HepG2 (cell line): ENCODE measurements around the gene ZMAT2. TPM values are rescaled to one million over a fixed set of nuclear protein-coding genes. Genes with fewer than 3 reads are reported as not detected.
A peak's percentile ranks its signal among the peaks of the same experiment; 100 is the strongest.

Experiments used
- ESRRA ChIP-seq: sonication (generic); formaldehyde crosslinking; IDR thresholded peaks from 2 replicates; pipeline ENCODE4 v1.5.1; 2020; ENCODE audit warnings: mild to moderate bottlenecking, low read depth, missing genetic modification reagents
- GPBP1L1 ChIP-seq: sonication (generic); formaldehyde crosslinking; IDR thresholded peaks from 2 replicates; pipeline ENCODE4 v1.5.0; 2020; ENCODE audit warnings: mild to moderate bottlenecking, missing genetic modification reagents
- HIVEP1 ChIP-seq: sonication (generic); formaldehyde crosslinking; IDR thresholded peaks from 2 replicates; pipeline ENCODE4 v1.4.0; 2020; ENCODE audit warnings: mild to moderate bottlenecking, missing genetic modification reagents
- SNAPC4 ChIP-seq: sonication (generic); formaldehyde crosslinking; IDR thresholded peaks from 2 replicates; pipeline ENCODE4 v1.4.0; 2020; ENCODE audit warnings: mild to moderate bottlenecking, missing genetic modification reagents
- TRAFD1 ChIP-seq: sonication (generic); formaldehyde crosslinking; IDR thresholded peaks from 2 replicates; pipeline ENCODE4 v1.5.1; 2020; ENCODE audit warnings: missing genetic modification reagents, mild to moderate bottlenecking, borderline replicate concordance
- ZHX2 ChIP-seq, 2 experiments: sonication (generic) in 1 of 2; formaldehyde crosslinking in 1 of 2; IDR thresholded peaks; 2 replicates each; pipeline versions ENCODE4 v1.6.1 to v1.9.0; 2014 to 2022; ENCODE audit warnings: antibody characterized with exemption in 1 of 2, borderline replicate concordance in 1 of 2, inconsistent platforms in 1 of 2, low read depth in 1 of 2, missing genetic modification reagents in 1 of 2
- ZNF17 ChIP-seq: sonication (generic); formaldehyde crosslinking; IDR thresholded peaks from 2 replicates; pipeline ENCODE4 v1.5.0; 2020; ENCODE audit warnings: mild to moderate bottlenecking, missing genetic modification reagents
- ZNF629 ChIP-seq: sonication (generic); formaldehyde crosslinking; conservative IDR thresholded peaks from 2 replicates; pipeline ENCODE4 v1.5.0; 2020; ENCODE audit warnings: missing genetic modification reagents
- polyA plus RNA-seq, 8 experiments: library from polyadenylated mRNA; depleted of rRNA in 3 of 8; stranded (reverse) in 7 of 8; unstranded in 1 of 8; fragments of >200 nt; fragmentation: Illumina TruSeq in 4 of 8; extraction: Trizol in 4 of 8; gene quantifications; 2 replicates each; pipeline versions ENCODE4 v1.2.1 to v1.2.3, GENCODE V29; 2011 to 2016; ENCODE audit warnings: low read depth in 4 of 8, missing spikeins in 1 of 8, mixed read lengths in 1 of 8; ENCODE audit not compliant: insufficient read depth in 1 of 8
- total RNA-seq, 5 experiments: library from RNA; depleted of rRNA; stranded (reverse); fragments of >200 nt; fragmentation: Illumina TruSeq; extraction: Trizol; gene quantifications; 2 replicates each; pipeline ENCODE4 v1.2.3, GENCODE V29; 2016; ENCODE audit warnings: low read depth in 1 of 5

Gene ZMAT2
- total and polyA plus RNA-seq, 2 of the 13 experiments (the other 11 are each of a cell fraction or from before 2014, with no cell fraction given): 35.4 to 92.8 TPM

- TF ChIP-seq SNAPC4 (peak; percentile 89), GPBP1L1 (CRISPR knock-in tag) (no peak), TRAFD1 (no peak), ZHX2 (IDR thresholded peaks at IDR 0.05; ENCODE audit: low read depth) (peak; percentile 52; the same call in 1 of the 2 replicates), ZHX2 (CRISPR knock-in tag; IDR thresholded peaks at IDR 0.05; ENCODE audit: borderline replicate concordance) (0 out of 2 replicates have a peak, but pooled peaks have one; percentile 75), HIVEP1 (peak; percentile 62; the same call in 1 of the 2 replicates), ZNF17 (CRISPR knock-in tag) (no peak), ZNF629 (CRISPR knock-in tag) (0 out of 2 replicates have a peak, but pooled peaks have one; percentile 16), ESRRA (CRISPR knock-in tag) (peak; percentile 72; the same call in 1 of the 2 replicates)
Measured at GRCh38 chr5:140690941-140691924, 9.0 kb upstream of the ZMAT2 start, which contains the start of the genes HARS1 and HARS2 (continued).
